CD4-positive, alpha-beta memory T cell (primary cell): ENCODE results near the gene CENPV. TPM values are rescaled to one million over a fixed set of nuclear protein-coding genes. Genes with fewer than 3 reads are reported as not detected.
A peak's percentile ranks its signal among the peaks of the same experiment; 100 is the strongest.
"Not testable (repeated sequence)": the region's sequence is repeated elsewhere in the genome, so short reads cannot be mapped to it uniquely, and the experiment has no call there.

Source experiments
- CTCF ChIA-PET: fragments of 350-600 bp; sonication (Branson Sonifier 250); formaldehyde crosslinking; loops from one replicate; lab custom pipeline; 2021; ENCODE audit warnings: inconsistent platforms; ENCODE audit not compliant: partially characterized antibody; lab: Charles Lee
- POLR2A ChIA-PET: fragments of 350-600 bp; sonication (Branson Sonifier 250); formaldehyde crosslinking; loops from one replicate; lab custom pipeline; 2021; ENCODE audit not compliant: partially characterized antibody; lab: Charles Lee
- DNase-seq, 5 donors: peaks; one replicate each; pipeline versions ENCODE4 v3.0.0 to v3.0.0-alpha.2; 2020 to 2022; ENCODE audit warnings: mixed read lengths in 1 of 5
- H3K27ac ChIP-seq: one replicate; pipeline ENCODE4 v1.7.0; 2013; ENCODE audit warnings: low read depth, low read length
- H3K27me3 ChIP-seq: 2 replicates; pipeline ENCODE4 v1.7.0; 2013; ENCODE audit warnings: mild to moderate bottlenecking, low read length, moderate library complexity; ENCODE audit not compliant: insufficient read depth
- H3K36me3 ChIP-seq: 2 replicates; pipeline ENCODE4 v1.7.0; 2013; ENCODE audit warnings: mild to moderate bottlenecking, low read length, moderate library complexity; ENCODE audit not compliant: insufficient read depth
- H3K4me1 ChIP-seq: 2 replicates; pipeline ENCODE4 v1.7.0; 2013; ENCODE audit warnings: mild to moderate bottlenecking, low read length, moderate library complexity; ENCODE audit not compliant: insufficient read depth
- H3K4me3 ChIP-seq, 2 donors: one replicate each; pipeline ENCODE4 v1.7.0; 2013; ENCODE audit warnings: low read length in 2 of 2, mild to moderate bottlenecking in 1 of 2
- H3K9me3 ChIP-seq, 2 donors: one replicate each; pipeline ENCODE4 v1.7.0; 2013; ENCODE audit warnings: low read length in 2 of 2, control low read depth in 1 of 2; ENCODE audit not compliant: control insufficient read depth in 1 of 2
- H3K27ac Mint-ChIP-seq, 7 donors: one replicate each; pipeline ENCODE4 v1.8.0; 2020 to 2021; ENCODE audit warnings: mixed read lengths in 7 of 7, mild to moderate bottlenecking in 6 of 7, inconsistent platforms in 3 of 7, moderate library complexity in 3 of 7
- H3K27me3 Mint-ChIP-seq, 2 donors: one replicate each; pipeline ENCODE4 v1.8.0; 2020 to 2021; ENCODE audit warnings: mixed read lengths in 2 of 2
- H3K36me3 Mint-ChIP-seq, 2 donors: one replicate each; pipeline ENCODE4 v1.8.0; 2020 to 2021; ENCODE audit warnings: mixed read lengths in 2 of 2, inconsistent platforms in 1 of 2, mild to moderate bottlenecking in 1 of 2
- H3K4me1 Mint-ChIP-seq, 4 donors: one replicate each; pipeline ENCODE4 v1.8.0; 2020 to 2021; ENCODE audit warnings: mixed read lengths in 4 of 4, mild to moderate bottlenecking in 1 of 4
- H3K4me3 Mint-ChIP-seq, 8 donors: one replicate each; pipeline ENCODE4 v1.8.0; 2020 to 2021; ENCODE audit warnings: mixed read lengths in 8 of 8, mild to moderate bottlenecking in 7 of 8, moderate library complexity in 6 of 8, inconsistent platforms in 3 of 8
- H3K9me3 Mint-ChIP-seq, 8 donors: one replicate each; pipeline ENCODE4 v1.8.0; 2020 to 2021; ENCODE audit warnings: mixed read lengths in 8 of 8, mild to moderate bottlenecking in 5 of 8, inconsistent platforms in 3 of 8, moderate library complexity in 1 of 8
- intact Hi-C: fragments of 100-400 bp; cut with micrococcal nuclease; formaldehyde crosslinking; loops from one replicate; pipeline ENCODE4 v1.15.1; 2023
- polyA plus RNA-seq, 2 donors: library from polyadenylated mRNA; unstranded; fragments of 300-500 nt; fragmentation: Illumina TruSeq; gene quantifications; one replicate each; pipeline ENCODE4 v1.2.3, GENCODE V29; 2021
- total RNA-seq, 2 experiments: library from RNA; stranded (reverse); gene quantifications; one replicate each; pipeline ENCODE4 v1.2.3, GENCODE V29; 2021

Gene CENPV
- total RNA-seq (1 to 10 TPM; 8.4 to 8.6 TPM), polyA plus RNA-seq (10 to 100 TPM; 11.3 to 18.1 TPM)

- Mint-ChIP-seq H3K4me1 (peaks cover 9 to 17% (median 15%) of the 10 kb centered on the region in 4 donors), H3K27ac (peak within 1 kb of the TSS; percentile 45 to 91 (median 79)), H3K27me3 (no peaks in the 10 kb centered on the region), H3K9me3 (no peaks in the 10 kb centered on the region), H3K36me3 (peaks cover 0 to 6% of the 10 kb centered on the region in 2 donors), H3K4me3 (peak within 1 kb of the TSS; percentile 91 to 97 (median 94))
- Histone ChIP-seq H3K27me3 (no peaks in the 10 kb centered on the region), H3K4me3 (peak within 1 kb of the TSS; percentile 44 to 66), H3K4me1 (peaks cover 12% of the 10 kb centered on the region), H3K36me3 (no peaks in the 10 kb centered on the region), H3K9me3 (no peaks in the 10 kb centered on the region), H3K27ac (peak within 1 kb of the TSS; percentile 47)
- CTCF ChIA-PET = interaction anchor here (0.6 to 5.2 kb wide), 10 partner anchors 9 to 284 kb away, joined by 3 to 44 read pairs (median 4); partner anchors contain the start of genes PIGL and UBB
- intact Hi-C loops = loop anchor here (1.0 to 5.0 kb wide), 4 partner anchors 28 to 137 kb away; partner anchors contain the start of genes PIGL and UBB
- peak; percentile 64 to 71 (median 66) for DNase-seq
- POLR2A ChIA-PET = interaction anchor here (0.6 to 2.3 kb wide), 13 partner anchors 10 to 354 kb away, joined by 3 to 18 read pairs (median 7); partner anchors contain the start of genes LRRC75A, NCOR1, PIGL and TRPV2
These were observed at the start of gene CENPV for GRCh38 chr17:16353317-16354174. CENPV (minus strand) TSS chr17:16353469; CDS start chr17:16353436, 33 bp downstream.

- H3K4me3 Mint-ChIP-seq = no peak overlapping the region
- Histone ChIP-seq H3K36me3 (no peaks in the 10 kb centered on the region), H3K4me3 (no peak overlapping the region), H3K9me3 (no peaks in the 10 kb centered on the region), H3K27me3 (no peaks in the 10 kb centered on the region), H3K4me1 (no peaks in the 10 kb centered on the region), H3K27ac (no peak overlapping the region)
- H3K27me3 Mint-ChIP-seq = peaks cover 0 to 3% of the 10 kb centered on the region in 2 donors
- H3K27ac Mint-ChIP-seq = peak overlapping the region in 2 of 7 donors; percentile 35 to 55
- peaks cover 4 to 8% (median 6%) of the 10 kb centered on the region in 4 donors for H3K4me1 Mint-ChIP-seq
- DNase-seq = no peak
- intact Hi-C loops = no loop called here
- ChIA-PET POLR2A (no interaction called here), CTCF (interaction anchor here (0.8 kb wide), 1 partner anchor 35 kb away, joined by 3 read pairs; no protein-coding TSS in a partner anchor)
- H3K36me3 Mint-ChIP-seq = no peaks in the 10 kb centered on the region
- no peaks in the 10 kb centered on the region for H3K9me3 Mint-ChIP-seq
These were observed 45.3 kb upstream of the CENPV start for GRCh38 chr17:16398270-16399267.

- H3K27me3 ChIP-seq, H3K27ac Mint-ChIP-seq, H3K9me3 Mint-ChIP-seq, H3K4me3 Mint-ChIP-seq, intact Hi-C loops, H3K27ac ChIP-seq, DNase-seq, H3K4me1 ChIP-seq, H3K9me3 ChIP-seq, H3K36me3 Mint-ChIP-seq, H3K27me3 Mint-ChIP-seq, H3K4me3 ChIP-seq, H3K36me3 ChIP-seq, H3K4me1 Mint-ChIP-seq: not testable (repeated sequence)
- ChIA-PET CTCF (interaction anchor here (0.7 to 1.3 kb wide), 2 partner anchors 58 to 126 kb away, joined by 3 to 4 read pairs; no protein-coding TSS in a partner anchor), POLR2A (interaction anchor here (1.0 kb wide), 1 partner anchor 20 kb away, joined by 3 read pairs; no protein-coding TSS in a partner anchor)
These were observed 43.4 kb upstream of the CENPV start for GRCh38 chr17:16396693-16397092.

DNA sequence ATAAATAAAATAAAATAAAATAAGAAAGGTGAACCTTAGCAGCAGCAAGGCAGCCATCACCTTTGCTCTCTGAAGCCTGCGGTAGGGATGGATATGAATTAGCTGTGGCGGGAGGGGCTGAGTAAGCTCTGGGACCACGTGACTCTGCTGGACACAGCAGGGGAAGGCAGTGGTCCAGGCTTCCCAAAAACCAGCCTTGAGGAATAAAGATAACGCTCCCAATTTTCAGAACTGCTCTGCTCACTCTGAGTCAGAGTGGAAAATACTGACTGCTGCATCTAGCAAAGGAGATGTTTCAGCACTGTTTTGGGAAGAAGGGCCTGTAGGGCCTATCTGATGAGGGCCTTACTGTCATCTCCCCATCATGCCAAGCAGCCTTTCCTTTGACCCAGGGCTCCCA, 42.6 kb upstream of the CENPV start:
- not testable (repeated sequence) for DNase-seq
- POLR2A ChIA-PET = interaction anchor here (1.0 kb wide), 1 partner anchor 21 kb away, joined by 3 read pairs; no protein-coding TSS in a partner anchor

GRCh38 chr17:16392491-16392890, 39.2 kb upstream of the CENPV start:
- H3K36me3 Mint-ChIP-seq, H3K27me3 ChIP-seq, H3K27ac ChIP-seq, H3K27ac Mint-ChIP-seq, H3K36me3 ChIP-seq, H3K27me3 Mint-ChIP-seq, H3K4me1 Mint-ChIP-seq, H3K9me3 Mint-ChIP-seq, H3K4me1 ChIP-seq, H3K4me3 ChIP-seq, DNase-seq, H3K9me3 ChIP-seq, H3K4me3 Mint-ChIP-seq, intact Hi-C loops: not testable (repeated sequence)
- ChIA-PET CTCF (interaction anchor here (1.1 to 2.4 kb wide), 2 partner anchors 22 to 61 kb away, joined by 3 to 11 read pairs; partner anchors contain the start of gene TRPV2), POLR2A (interaction anchor here (1.2 kb wide), 1 partner anchor 12 kb away, joined by 4 read pairs; the partner anchor contains the start of gene UBB)

More for the DNA sequence above, 42.6 kb upstream of the CENPV start:
- H3K36me3 Mint-ChIP-seq, H3K27me3 ChIP-seq, H3K9me3 ChIP-seq, H3K27me3 Mint-ChIP-seq, H3K4me1 Mint-ChIP-seq, H3K36me3 ChIP-seq, intact Hi-C loops, H3K27ac ChIP-seq, H3K27ac Mint-ChIP-seq, CTCF ChIA-PET, H3K4me3 Mint-ChIP-seq, H3K4me1 ChIP-seq, H3K9me3 Mint-ChIP-seq, H3K4me3 ChIP-seq: not testable (repeated sequence)

DNA sequence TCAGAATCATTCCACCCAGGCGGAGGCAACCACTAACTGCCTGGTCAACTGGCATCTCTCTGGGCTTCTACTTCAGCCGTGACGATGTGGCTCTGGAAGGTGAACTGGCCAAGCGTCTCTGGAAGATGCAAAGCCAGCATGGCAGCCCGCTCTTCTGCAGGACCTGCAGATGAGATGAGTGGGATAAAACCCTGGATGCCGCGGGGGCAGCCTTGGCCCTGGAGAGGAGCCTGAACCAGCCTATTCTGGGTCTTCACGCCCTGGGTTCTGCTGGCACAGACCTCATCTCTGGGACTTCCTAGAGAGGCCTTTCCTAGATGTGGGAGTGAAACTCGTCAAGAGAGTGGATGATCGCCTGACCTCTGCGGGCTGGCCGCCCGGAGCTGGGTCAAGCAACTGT, 38.2 kb upstream of the CENPV start:
- Histone ChIP-seq H3K27me3 (no peaks in the 10 kb centered on the region), H3K36me3 (no peaks in the 10 kb centered on the region), H3K4me1 (peaks cover 2% of the 10 kb centered on the region), H3K27ac (no peak overlapping the region), H3K4me3 (no peak overlapping the region), H3K9me3 (no peaks in the 10 kb centered on the region)
- ChIA-PET CTCF (interaction anchor here (1.1 kb wide), 1 partner anchor 62 kb away, joined by 3 read pairs; no protein-coding TSS in a partner anchor), POLR2A (no interaction called here)
- Mint-ChIP-seq H3K4me3 (no peak overlapping the region), H3K4me1 (peaks cover 6 to 13% (median 10%) of the 10 kb centered on the region in 4 donors), H3K27me3 (peaks cover 0 to 4% of the 10 kb centered on the region in 2 donors), H3K36me3 (no peaks in the 10 kb centered on the region), H3K9me3 (no peaks in the 10 kb centered on the region), H3K27ac (no peak overlapping the region)
- intact Hi-C loops = no loop called here
- DNase-seq = no peak
